ENCODE data around the gene CDC42.

Gene CDC42

GRCh38 chr1:22044690-22045420 lies 7.7 kb upstream of the CDC42 start:
- TF ChIP-seq ZFX (IDR thresholded peaks at IDR 0.05) = no peak
- H3K27ac ChIP-seq = no peak overlapping the region

GRCh38 chr1:22045604-22046228 lies 6.8 kb upstream of the CDC42 start:
- TF ChIP-seq ZFX (IDR thresholded peaks at IDR 0.05) (no peak), CTCF (conservative IDR thresholded peaks at IDR 0.05) (no peak)
- H3K27ac ChIP-seq = no peak overlapping the region

DNA sequence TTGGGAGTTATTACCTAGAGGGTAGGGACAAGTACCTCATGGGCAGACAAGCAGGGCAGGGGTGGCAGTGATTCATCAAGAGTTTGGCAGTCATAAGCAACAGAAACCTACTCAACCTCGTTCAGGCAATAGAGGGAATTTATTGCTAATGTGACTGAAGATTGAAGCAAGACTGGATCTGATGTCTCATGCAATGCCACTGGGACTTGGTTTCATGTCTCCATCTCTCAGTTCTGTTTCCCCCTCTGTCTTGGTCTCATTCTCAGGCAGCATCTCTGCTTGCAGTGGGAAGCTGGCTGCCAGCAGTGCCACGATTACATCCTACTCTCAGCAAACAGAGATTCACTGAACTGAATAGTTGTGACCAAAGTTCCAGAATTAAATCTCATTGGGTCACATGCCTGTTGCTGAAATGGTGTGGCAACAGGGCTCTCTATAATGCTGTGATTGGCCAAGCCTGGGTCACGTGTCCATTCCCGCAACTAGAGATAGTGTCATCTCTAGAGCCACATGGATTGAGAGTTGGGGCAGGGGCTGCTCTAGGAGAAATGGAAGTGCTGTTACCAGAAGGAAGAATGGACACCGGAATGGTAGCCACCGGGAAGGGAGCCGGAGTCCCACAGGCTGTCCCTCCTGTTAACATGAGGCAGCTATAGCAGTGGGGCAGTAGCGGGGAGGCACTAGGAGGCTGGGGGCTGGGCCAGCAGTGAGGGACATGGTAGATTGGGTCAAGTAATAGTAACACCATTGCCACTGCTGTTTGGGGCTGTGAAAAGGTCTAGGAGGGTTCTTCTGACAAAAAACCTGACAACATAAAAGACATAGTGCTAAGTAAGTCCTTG lies 3.9 kb upstream of the CDC42 start:
- no peak overlapping the region for H3K27ac ChIP-seq
- TF ChIP-seq ZFX (IDR thresholded peaks at IDR 0.05) (no peak), CTCF (conservative IDR thresholded peaks at IDR 0.05) (no peak)

DNA sequence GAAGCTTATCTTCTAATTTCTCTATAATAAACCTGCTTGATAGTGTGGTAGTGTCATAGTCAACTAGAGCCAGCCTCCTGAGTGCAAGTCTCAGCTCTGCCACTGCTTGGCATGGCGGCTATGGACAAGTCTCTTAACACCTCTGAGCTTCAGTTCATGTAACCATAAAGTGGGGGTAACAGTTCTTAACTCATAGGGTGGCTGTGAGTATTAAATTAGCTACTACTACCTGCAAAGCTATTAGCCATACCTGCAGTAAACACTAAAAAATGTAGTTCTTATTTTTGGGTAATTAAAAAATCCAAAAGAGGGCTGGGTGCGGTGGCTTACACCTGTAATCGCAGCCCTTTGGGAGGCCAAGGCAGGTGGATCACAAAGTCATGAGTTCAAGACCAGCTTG lies 2.2 kb upstream of the CDC42 start:
- no peak overlapping the region for H3K27ac ChIP-seq
- TF ChIP-seq ZFX (IDR thresholded peaks at IDR 0.05) (no peak), CTCF (conservative IDR thresholded peaks at IDR 0.05) (no peak)

DNA sequence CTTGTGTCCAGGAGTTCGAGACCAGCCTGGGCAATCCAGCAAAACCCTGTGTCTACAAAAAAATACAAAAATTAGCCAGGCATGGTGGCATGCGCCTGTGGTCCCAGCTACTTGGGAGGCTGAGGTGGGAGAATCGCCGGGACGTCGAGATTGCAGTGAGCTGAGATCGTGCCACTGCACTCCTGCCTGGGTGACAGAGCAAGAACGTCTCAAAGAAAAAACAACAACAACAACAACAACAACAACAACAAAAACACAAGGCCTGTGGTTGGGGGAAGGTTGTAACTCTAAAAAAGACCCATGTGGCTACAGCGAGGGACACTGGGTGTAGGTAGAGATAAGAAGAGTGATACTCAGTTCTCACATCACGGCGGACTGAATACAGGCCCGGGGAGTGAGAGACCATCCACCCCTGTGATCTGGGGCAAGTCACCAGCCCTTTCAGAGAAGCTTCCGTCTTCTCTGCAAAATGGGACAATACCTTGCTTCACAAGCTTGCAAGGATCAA lies 848 bp upstream of the CDC42 start:
- H3K27ac ChIP-seq = peak overlapping the region; percentile 96
- TF ChIP-seq CTCF (conservative IDR thresholded peaks at IDR 0.05) = no peak
- no peak for TF ChIP-seq ZFX (IDR thresholded peaks at IDR 0.05)

DNA sequence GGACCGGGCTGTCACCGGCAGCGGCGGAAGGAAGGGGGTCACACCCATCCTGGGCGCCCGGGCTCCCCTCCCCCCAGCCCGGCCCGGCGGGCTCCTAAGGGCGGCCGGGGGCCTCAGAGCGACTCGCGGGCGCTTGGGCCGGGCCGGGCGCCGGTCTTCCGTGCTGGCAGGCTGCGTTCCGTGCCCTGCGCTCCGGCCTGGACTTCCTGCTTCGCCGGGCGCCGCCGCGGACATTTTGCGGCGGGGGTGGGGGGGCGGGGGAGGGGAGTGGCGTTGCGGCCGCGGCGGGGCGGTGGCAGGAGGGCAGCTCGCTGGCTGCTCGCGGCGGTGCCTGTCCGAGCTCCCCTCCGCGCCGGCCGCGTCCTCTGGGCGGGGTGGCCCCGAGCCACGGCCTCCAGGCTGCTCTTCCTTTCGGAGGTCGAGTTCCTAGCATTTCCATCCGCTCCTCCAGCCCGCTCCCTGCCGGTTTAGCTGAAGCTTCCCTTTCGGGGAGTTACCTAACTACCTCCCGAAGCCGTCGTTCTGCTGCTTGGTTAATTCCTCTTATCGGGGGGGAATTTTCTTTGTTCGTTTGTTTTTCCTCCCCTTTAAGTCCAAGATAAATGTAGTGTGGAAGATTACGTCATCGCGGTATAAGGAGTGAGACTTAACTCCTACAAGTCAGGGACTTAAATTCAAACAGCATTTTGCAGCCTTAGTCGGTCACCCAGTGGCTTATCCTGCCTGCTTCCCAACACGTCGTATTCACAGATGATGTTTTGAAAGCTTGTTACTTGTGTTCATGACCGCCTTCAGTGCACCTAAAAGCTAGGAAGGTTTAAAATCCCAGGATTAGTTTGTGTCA lies 730 bp downstream of the CDC42 start:
- TF ChIP-seq ZFX (IDR thresholded peaks at IDR 0.05) (no peak), CTCF (conservative IDR thresholded peaks at IDR 0.05) (no peak)

More for the DNA sequence above, 730 bp downstream of the CDC42 start:
- H3K27ac ChIP-seq = peak overlapping the region; percentile 96

Data from C4-2B (cell line).